Ishikawa (cell line): ENCODE results near the gene RNU6-1.

Experiments used
- CEBPB ChIP-seq: IDR thresholded peaks from 2 replicates; pipeline ENCODE4 v1.6.1; 2012
- CREB1 ChIP-seq: IDR thresholded peaks from 2 replicates; pipeline ENCODE4 v1.6.1; 2012; ENCODE audit warnings: low read depth
- EGR1 ChIP-seq: IDR thresholded peaks from 2 replicates; pipeline ENCODE4 v1.6.1; 2012
- EP300 ChIP-seq: IDR thresholded peaks from 2 replicates; pipeline ENCODE4 v1.6.1; 2012; ENCODE audit warnings: borderline replicate concordance
- FOXM1 ChIP-seq: IDR thresholded peaks from 2 replicates; pipeline ENCODE4 v1.6.1; 2012; ENCODE audit warnings: low read depth, borderline replicate concordance
- NFIC ChIP-seq: IDR thresholded peaks from 2 replicates; pipeline ENCODE4 v1.6.1; 2012
- RAD21 ChIP-seq: IDR thresholded peaks from 2 replicates; pipeline ENCODE4 v1.6.1; 2012; ENCODE audit warnings: low read depth
- TAF1 ChIP-seq: IDR thresholded peaks from 2 replicates; pipeline ENCODE4 v1.6.1; 2012; ENCODE audit warnings: low read depth, mild to moderate bottlenecking
- TCF12 ChIP-seq: IDR thresholded peaks from 2 replicates; pipeline ENCODE4 v1.6.1; 2012; ENCODE audit warnings: low read depth
- TEAD4 ChIP-seq: IDR thresholded peaks from 2 replicates; pipeline ENCODE4 v1.6.1; 2012
- YY1 ChIP-seq: IDR thresholded peaks from 2 replicates; pipeline ENCODE4 v1.6.1; 2012; ENCODE audit warnings: low read depth
- ZBTB7A ChIP-seq: IDR thresholded peaks from 2 replicates; pipeline ENCODE4 v1.6.1; 2012; ENCODE audit warnings: low read depth
- TF ChIP-seq, protein P1 (sequence below): IDR thresholded peaks from 2 replicates; pipeline ENCODE4 v1.6.1; 2012
- TF ChIP-seq, protein P2 (sequence below): IDR thresholded peaks from 2 replicates; pipeline ENCODE4 v1.6.1; 2012
- TF ChIP-seq, protein P3 (sequence below): IDR thresholded peaks from 2 replicates; pipeline ENCODE4 v1.6.1; 2012; ENCODE audit warnings: low read depth, mild to moderate bottlenecking

RNU6-1 gene

DNA sequence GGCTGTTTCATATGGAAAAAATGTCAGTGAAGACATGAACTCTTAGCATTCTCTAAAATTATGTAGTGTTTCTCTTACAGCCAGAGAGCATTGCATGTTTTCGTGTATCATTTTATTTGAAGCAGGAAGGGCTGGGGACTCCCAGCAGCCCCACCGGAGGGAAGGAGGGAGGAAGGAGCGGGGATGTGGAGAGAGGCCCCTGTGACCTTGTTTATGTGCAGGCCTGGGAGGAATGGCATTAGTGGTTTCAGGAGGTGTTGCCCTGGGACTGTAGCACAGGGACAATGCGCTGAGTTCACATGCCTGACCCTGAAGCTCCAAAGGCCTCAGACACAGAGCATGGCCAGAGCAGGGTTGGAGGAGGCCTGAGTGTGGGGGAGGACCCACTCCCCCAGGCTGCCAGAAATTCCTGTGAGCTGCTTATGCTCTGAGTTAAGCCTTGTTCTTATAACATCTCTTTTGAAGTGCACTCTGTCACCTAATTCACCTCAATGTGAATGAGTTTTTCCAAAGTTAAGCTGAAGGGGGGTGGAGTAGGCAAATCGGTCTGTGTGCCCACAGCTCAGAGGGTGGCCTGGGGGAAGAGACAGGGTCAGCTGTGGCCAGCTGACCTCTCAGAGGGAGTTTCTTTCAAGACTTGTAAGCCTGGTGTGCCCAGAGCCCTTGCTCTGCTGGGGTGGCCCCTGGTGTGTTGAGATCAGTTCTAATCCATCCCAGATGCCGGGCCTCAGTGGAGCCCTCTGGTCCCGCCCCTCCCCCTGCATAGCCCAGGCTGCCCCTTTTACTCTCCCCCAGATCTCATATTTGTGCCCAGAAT, 3.9 kb upstream of the RNU6-1 start:
- TF ChIP-seq EGR1 (no peak), FOXM1 (no peak), EP300 (no peak), YY1 (no peak), TAF1 (no peak), ZBTB7A (no peak), RAD21 (no peak), TCF12 (no peak), NFIC (no peak), CREB1 (no peak)
- TF ChIP-seq, protein P1, sequence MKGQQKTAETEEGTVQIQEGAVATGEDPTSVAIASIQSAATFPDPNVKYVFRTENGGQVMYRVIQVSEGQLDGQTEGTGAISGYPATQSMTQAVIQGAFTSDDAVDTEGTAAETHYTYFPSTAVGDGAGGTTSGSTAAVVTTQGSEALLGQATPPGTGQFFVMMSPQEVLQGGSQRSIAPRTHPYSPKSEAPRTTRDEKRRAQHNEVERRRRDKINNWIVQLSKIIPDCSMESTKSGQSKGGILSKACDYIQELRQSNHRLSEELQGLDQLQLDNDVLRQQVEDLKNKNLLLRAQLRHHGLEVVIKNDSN, result no peak
- TF ChIP-seq, protein P2, sequence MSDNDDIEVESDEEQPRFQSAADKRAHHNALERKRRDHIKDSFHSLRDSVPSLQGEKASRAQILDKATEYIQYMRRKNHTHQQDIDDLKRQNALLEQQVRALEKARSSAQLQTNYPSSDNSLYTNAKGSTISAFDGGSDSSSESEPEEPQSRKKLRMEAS, result no peak

GRCh38 chr15:67843092-67843501, 3.3 kb upstream of the RNU6-1 start:
- TF ChIP-seq RAD21, result no peak
- TF ChIP-seq CEBPB, result no peak
- no peak for TF ChIP-seq EP300
- TF ChIP-seq EGR1, result no peak
- TF ChIP-seq CREB1, result no peak
- no peak for TF ChIP-seq ZBTB7A
- no peak for TF ChIP-seq NFIC
- TF ChIP-seq YY1, result no peak
- TF ChIP-seq, protein P2, result no peak
- TF ChIP-seq, protein P3, sequence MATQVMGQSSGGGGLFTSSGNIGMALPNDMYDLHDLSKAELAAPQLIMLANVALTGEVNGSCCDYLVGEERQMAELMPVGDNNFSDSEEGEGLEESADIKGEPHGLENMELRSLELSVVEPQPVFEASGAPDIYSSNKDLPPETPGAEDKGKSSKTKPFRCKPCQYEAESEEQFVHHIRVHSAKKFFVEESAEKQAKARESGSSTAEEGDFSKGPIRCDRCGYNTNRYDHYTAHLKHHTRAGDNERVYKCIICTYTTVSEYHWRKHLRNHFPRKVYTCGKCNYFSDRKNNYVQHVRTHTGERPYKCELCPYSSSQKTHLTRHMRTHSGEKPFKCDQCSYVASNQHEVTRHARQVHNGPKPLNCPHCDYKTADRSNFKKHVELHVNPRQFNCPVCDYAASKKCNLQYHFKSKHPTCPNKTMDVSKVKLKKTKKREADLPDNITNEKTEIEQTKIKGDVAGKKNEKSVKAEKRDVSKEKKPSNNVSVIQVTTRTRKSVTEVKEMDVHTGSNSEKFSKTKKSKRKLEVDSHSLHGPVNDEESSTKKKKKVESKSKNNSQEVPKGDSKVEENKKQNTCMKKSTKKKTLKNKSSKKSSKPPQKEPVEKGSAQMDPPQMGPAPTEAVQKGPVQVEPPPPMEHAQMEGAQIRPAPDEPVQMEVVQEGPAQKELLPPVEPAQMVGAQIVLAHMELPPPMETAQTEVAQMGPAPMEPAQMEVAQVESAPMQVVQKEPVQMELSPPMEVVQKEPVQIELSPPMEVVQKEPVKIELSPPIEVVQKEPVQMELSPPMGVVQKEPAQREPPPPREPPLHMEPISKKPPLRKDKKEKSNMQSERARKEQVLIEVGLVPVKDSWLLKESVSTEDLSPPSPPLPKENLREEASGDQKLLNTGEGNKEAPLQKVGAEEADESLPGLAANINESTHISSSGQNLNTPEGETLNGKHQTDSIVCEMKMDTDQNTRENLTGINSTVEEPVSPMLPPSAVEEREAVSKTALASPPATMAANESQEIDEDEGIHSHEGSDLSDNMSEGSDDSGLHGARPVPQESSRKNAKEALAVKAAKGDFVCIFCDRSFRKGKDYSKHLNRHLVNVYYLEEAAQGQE, result no peak
- TF ChIP-seq FOXM1, result no peak
- TF ChIP-seq TAF1, result no peak

- TF ChIP-seq EP300, result no peak
- no peak for TF ChIP-seq RAD21
- TF ChIP-seq NFIC, result no peak
- no peak for TF ChIP-seq YY1
- TF ChIP-seq, protein P2, result no peak
- TF ChIP-seq, protein P1, result no peak
- no peak for TF ChIP-seq EGR1
- TF ChIP-seq ZBTB7A, result no peak
- TF ChIP-seq TCF12, result no peak
- no peak for TF ChIP-seq FOXM1
- no peak for TF ChIP-seq TEAD4
- TF ChIP-seq CEBPB, result no peak
- no peak for TF ChIP-seq TAF1
Observed at GRCh38 chr15:67841513-67841762, 1.6 kb upstream of the RNU6-1 start.

DNA sequence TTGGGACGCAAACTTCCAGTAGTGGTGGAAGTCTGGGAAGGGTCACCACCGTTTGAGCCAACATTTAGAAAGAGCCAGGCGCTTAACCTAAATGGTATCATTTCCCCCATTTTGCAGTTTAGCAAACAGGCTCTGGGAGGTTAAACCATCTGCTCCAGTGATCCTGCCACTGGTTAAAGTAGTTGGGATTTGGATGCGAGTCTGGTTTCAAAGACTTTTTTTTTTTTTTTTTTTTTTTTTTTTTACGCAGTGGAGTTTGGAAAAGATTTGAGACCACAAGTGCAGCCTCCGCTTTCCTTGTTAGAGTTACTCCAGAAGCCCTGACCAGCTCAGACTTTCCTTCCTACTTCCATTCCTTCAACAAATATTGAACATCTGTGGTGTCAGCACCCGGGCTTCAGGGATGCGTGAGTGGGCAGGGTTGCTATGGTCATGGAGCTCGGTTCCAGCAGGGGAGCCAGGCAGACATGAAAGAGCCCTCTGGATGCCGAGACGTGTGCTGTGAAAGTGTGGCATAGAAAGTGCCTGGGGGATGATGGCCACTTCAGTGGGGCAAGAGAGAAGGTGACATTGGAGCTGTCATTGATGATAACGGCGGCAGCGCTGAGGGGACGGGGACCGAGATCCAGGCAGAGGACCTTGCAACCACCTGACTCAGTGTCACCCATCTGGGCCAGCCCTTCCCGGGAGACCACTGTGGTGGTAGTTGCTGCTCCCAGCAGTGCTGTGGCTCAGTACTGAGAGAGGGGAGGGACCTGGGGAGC, 1.1 kb upstream of the RNU6-1 start:
- TF ChIP-seq CEBPB (no peak), RAD21 (no peak), TAF1 (no peak), CREB1 (no peak), EGR1 (no peak), ZBTB7A (no peak), NFIC (no peak), EP300 (no peak), TEAD4 (no peak), FOXM1 (no peak), TCF12 (no peak)
- TF ChIP-seq, protein P1, result no peak
- TF ChIP-seq, protein P3, result no peak
